Kidney capillary endothelial cell (primary cell): ENCODE data around the gene GPR153.

Source experiments
- DNase-seq: peaks from one replicate; pipeline ENCODE4 v3.0.0-alpha.2; 2018; ENCODE audit warnings: low spot score

GPR153 gene

GRCh38 chr1:6199298-6200187, 61.4 kb downstream of the GPR153 start, which contains the start of gene RPL22:
RPL22 (minus strand) TSS chr1:6199595; CDS start chr1:6199573, 22 bp downstream.
- DNase-seq, result peak; percentile 99

- no peak for DNase-seq
Observed at GRCh38 chr1:6198646-6199297, 62.1 kb downstream of the GPR153 start.

DNA sequence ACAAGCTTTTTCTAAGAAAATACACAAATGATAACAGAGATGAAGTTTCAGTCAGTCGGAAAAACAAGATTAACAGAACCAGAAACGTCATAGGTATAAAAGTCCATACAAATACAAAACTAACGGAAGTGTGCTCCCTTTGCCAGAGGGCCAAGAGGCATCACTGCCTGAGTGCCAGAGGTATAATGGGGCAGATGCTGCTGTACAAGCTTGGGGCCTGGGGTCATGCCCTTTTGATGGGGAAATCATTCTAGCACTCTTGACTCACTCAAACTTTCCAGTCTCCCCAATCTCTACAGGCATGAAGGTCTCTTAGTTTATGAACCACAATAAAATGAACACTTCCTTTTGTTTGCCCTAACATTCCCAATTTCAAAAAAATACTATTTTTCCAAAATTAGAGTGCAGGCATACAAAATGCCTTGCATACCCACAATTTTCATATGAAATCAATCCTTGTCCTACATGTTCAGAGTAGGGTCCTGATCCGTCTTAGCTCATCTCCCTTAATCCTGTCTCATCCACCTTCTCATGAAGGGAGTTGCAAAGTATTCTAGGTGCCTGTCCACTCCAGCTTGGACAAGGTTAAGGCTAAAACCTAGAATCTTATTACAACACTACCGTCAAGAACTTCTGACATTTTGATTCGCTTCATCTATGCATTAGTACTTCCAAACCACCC, 63.0 kb downstream of the GPR153 start:
- DNase-seq, result no peak
